Measurements from ENCODE around the gene ECHS1. TPM values are rescaled to one million over a fixed set of nuclear protein-coding genes. Genes with fewer than 3 reads are reported as not detected.
"Not testable (repeated sequence)": the region's sequence is repeated elsewhere in the genome, so short reads cannot be mapped to it uniquely, and the experiment has no call there.

Gene ECHS1
- total RNA-seq, 3 donors from 2014 or later = 97.7 to 180 (median 151) TPM

DNA sequence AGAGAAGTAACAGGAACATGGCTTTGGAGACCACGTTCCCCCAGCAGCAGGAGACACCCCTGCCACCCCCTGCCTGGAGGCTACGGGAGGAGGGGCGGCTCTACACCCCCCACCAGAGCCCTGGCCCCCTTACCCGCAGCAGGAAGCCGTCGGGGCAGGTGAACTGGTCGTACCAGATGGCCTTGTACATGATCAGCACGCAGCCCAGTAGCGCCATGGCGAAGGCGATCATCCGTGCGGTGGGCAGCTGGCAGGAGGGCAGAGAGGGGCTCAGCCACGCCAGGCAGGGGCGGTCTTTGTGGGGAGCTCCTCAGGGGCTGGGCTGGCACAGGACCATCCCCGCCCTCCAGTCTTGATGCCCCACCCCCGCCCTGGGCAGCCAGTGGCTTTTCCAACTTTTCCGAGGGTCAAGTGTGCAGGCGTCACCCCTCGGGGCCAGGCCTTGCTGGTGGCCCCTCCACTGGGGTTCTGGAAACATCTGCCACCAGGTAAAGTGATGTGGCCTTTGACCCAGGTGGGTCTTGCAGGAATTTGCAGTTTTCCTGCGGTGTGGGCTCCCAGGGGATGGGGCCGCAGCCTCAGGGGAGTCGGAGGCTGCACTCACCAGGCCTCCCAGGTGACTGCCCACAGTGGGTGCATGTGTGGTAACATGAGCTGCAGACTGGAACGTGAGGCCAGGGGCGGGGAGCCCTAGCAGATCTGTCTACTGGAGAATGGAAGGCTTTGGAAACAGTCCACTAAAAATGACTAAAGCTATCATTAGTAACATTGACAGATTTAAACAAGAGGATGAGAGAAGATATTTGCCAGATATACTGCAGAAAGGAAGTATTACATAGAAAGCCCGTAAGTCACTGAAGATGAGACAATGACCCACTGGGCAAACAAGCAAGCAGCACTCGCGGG, 46.2 kb downstream of the ECHS1 start:
- peaks cover 19% of the 10 kb centered on the region for H3K4me1 ChIP-seq (ENCODE audit: low read depth)
- no peaks in the 10 kb centered on the region for H3K9me3 ChIP-seq
- ATAC-seq = no peak
- intact Hi-C loops (cut with DNase I, micrococcal nuclease) = no loop called here
- TF ChIP-seq, protein P1, sequence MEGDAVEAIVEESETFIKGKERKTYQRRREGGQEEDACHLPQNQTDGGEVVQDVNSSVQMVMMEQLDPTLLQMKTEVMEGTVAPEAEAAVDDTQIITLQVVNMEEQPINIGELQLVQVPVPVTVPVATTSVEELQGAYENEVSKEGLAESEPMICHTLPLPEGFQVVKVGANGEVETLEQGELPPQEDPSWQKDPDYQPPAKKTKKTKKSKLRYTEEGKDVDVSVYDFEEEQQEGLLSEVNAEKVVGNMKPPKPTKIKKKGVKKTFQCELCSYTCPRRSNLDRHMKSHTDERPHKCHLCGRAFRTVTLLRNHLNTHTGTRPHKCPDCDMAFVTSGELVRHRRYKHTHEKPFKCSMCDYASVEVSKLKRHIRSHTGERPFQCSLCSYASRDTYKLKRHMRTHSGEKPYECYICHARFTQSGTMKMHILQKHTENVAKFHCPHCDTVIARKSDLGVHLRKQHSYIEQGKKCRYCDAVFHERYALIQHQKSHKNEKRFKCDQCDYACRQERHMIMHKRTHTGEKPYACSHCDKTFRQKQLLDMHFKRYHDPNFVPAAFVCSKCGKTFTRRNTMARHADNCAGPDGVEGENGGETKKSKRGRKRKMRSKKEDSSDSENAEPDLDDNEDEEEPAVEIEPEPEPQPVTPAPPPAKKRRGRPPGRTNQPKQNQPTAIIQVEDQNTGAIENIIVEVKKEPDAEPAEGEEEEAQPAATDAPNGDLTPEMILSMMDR (IDR thresholded peaks at IDR 0.05) = no peak
- H3K36me3 ChIP-seq (ENCODE audit: low read depth) = no peaks in the 10 kb centered on the region
- no peak for DNase-seq
- no peak overlapping the region for H3K4me3 ChIP-seq

DNA sequence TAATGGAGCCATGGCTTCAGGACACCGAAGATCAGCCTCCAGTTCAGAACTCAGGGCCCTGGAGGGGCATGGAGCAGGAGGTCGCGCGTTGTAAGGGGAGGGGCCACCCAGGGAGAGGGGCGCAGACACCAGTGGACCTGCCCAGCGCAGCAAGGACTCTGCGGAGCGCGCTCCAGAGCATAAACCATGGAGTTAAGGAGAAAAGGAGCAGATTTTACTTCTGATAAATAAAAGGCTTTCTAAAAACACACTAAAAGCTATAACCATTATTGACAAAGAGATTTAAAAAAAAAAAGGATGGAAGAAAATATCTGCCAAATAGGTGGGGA, 47.0 kb downstream of the ECHS1 start:
- no peak overlapping the region for H3K4me3 ChIP-seq
- no peaks in the 10 kb centered on the region for H3K36me3 ChIP-seq (ENCODE audit: low read depth)
- H3K9me3 ChIP-seq = no peaks in the 10 kb centered on the region
- intact Hi-C loops (cut with DNase I, micrococcal nuclease) = no loop called here
- peaks cover 19% of the 10 kb centered on the region for H3K4me1 ChIP-seq (ENCODE audit: low read depth)
- TF ChIP-seq, protein P1 (IDR thresholded peaks at IDR 0.05) = no peak
- DNase-seq (no peak), ATAC-seq (no peak)

DNA sequence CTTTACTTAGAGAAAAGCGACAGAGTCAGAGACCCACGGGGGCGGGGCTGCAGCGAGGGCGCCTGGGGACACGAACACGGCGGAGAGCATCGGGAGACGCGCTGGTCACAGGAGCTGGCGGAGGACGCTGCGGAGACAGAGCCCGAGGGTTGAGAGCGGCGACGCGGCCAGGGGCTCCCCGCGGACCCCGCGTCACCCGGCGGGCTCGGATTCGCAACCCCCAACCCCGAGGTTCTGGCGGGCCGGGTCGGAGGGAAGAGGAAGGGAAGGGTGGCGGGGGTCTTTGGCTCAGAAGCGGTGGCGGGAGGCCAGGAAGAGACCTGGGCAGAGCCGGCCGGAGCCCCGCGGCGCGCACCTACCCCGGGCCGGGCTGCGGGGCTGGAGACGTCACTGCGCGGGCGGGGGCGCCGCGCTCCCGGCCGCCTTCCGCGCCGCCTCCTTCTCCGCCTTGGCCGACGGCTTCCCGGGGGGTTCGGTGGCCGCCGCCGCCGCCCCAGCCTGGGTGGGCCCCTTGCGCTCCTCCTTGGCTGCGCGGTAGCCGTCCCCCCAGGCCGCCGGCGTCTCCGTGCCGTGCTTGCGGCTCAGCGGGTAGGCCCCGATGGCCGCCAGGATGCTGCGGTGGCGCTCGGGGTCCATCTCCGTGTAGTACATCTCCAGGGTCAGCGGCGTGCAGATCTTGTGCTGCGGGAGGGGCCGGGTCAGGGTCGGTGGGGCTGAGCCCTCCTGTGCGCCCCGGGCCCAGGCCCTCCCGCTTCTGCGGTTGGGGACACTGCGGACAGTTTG, 47.5 kb downstream of the ECHS1 start:
- intact Hi-C loops (cut with DNase I, micrococcal nuclease) = no loop called here
- ATAC-seq = no peak

DNA sequence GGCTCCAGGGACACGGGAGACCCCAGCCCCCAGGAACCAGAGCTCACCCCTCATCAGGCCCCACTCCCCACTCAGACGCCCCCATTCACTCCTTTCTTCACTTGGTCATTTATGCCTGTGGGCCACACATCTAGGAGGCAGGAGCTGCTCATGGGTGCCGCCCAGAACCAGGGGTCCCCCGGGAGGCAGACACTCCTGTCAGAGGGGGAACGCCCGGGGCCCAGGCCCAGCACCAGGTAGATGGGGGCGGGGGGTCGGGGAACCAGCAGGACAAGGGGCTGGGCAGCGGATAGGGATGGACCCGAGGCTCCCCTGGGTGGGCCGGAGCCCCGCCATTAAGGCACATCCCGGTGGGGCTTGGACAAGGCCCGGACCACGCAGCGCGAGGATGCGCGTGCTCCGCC, 48.3 kb downstream of the ECHS1 start:
- DNase-seq (peak in 1 of 3 donors; percentile 53), ATAC-seq (no peak)
- Histone ChIP-seq H3K9me3 (no peaks in the 10 kb centered on the region), H3K36me3 (ENCODE audit: low read depth) (no peaks in the 10 kb centered on the region), H3K4me1 (ENCODE audit: low read depth) (peaks cover 17% of the 10 kb centered on the region), H3K4me3 (no peak overlapping the region)
- intact Hi-C loops (cut with DNase I, micrococcal nuclease) = no loop called here
- TF ChIP-seq, protein P1 (IDR thresholded peaks at IDR 0.05) = no peak

More for the DNA sequence above, 47.5 kb downstream of the ECHS1 start:
- H3K36me3 ChIP-seq (ENCODE audit: low read depth) = no peaks in the 10 kb centered on the region
- TF ChIP-seq, protein P1 (IDR thresholded peaks at IDR 0.05) = no peak
- peaks cover 19% of the 10 kb centered on the region for H3K4me1 ChIP-seq (ENCODE audit: low read depth)
- no peak overlapping the region for H3K4me3 ChIP-seq
- peak in 1 of 3 donors; percentile 55 for DNase-seq
- H3K9me3 ChIP-seq = no peaks in the 10 kb centered on the region

DNA sequence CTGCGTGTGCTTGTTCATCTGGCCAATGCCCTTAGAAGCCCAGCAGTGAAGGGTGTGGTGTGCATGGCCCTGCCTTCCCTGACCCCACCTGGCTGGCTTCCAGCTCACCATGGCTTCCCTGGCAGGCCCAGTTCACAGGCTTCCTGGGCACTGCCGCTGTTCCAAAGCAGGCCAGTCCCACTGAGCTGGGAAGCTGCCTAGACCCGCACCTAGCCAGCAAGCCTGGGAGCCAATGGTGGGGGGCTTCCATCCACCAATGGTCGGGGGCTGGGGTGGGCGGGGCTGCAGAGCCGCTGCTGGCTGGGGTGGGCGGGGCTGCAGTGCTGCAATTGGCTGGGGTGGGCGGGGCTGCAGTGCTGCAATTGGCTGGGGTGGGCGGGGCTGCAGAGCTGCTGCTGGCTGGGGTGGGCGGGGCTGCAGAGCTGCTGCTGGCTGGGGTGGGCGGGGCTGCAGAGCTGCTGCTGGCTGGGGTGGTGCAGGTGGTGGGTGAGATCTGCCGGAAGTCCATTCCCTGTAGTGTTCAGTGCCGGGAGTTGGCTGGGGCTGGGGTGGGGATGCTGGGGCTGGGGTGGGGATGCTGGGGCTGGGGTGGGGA, 48.9 kb downstream of the ECHS1 start:
- intact Hi-C loops (cut with DNase I, micrococcal nuclease) = no loop called here
- ATAC-seq = peak; percentile 92

DNA sequence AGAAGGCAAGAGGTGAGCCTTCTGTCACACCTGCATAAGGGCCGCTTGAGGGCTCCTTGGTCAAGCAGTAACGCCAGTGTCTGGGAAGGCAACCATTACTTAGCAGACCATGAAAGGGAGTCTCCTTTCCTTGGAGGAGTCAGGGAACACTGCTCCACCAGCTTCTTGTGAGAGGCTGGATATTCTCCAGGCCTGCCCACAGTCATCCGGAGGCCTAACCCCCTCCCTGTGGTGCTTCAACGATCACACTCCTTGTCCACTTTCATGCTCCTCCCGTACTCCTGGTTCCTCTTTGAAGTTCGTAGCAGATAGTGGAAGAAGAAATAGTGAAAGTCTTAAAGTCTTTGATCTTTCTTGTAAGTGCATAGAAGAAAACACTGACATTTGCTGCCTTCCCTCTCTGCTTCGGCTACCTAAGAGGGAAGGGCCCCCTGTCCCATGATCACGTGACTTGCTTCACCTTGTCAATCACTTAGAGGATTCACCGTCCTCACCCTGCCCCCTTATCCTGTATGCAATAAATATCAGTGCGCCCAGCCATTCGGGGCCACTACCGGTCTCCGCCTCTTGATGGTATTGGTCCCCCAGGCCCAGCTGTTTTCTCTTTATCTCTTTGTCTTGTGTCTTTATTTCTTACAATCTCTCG, 51.0 kb downstream of the ECHS1 start:
- H3K36me3 ChIP-seq (ENCODE audit: low read depth); DNase-seq; H3K9me3 ChIP-seq; H3K4me3 ChIP-seq; intact Hi-C loops (cut with DNase I, micrococcal nuclease); ATAC-seq: not testable (repeated sequence)
- peaks cover 17% of the 10 kb centered on the region for H3K4me1 ChIP-seq (ENCODE audit: low read depth)

More for the DNA sequence above, 48.9 kb downstream of the ECHS1 start:
- H3K9me3 ChIP-seq = no peaks in the 10 kb centered on the region
- DNase-seq = peak; percentile 86 to 88 (median 88)
- H3K4me1 ChIP-seq (ENCODE audit: low read depth) = peaks cover 14% of the 10 kb centered on the region
- H3K36me3 ChIP-seq (ENCODE audit: low read depth) = no peaks in the 10 kb centered on the region
- TF ChIP-seq, protein P1 (IDR thresholded peaks at IDR 0.05) = no peak
- no peak overlapping the region for H3K4me3 ChIP-seq

DNA sequence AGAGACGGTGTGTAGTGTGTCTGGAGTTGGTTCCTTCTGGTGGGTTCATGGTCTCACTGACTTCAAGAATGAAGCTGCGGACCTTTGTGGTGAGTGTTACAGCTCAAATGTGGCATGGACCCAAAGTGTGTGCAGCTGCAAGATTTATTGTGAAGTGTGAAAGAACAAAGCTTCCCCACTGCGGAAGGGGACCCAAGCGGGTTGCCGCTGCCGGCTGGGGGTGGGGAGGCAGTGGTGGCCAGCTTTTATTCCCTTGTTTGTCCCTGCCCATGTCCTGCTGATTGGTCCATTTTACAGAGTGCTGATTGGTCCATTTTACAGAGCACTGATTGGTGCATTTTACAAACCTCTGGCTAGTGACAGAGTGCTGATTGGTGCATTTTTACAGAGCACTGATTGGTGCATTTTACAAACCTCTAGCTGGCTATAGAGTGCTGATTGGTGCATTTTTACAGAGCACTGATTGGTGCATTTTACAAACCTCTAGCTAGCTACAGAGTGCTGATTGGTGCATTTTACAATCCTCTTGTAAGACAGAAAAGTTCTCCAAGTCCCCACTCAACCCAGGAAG, 52.2 kb downstream of the ECHS1 start:
- H3K36me3 ChIP-seq (ENCODE audit: low read depth); H3K4me3 ChIP-seq; H3K9me3 ChIP-seq; ATAC-seq; intact Hi-C loops (cut with DNase I, micrococcal nuclease): not testable (repeated sequence)
- H3K4me1 ChIP-seq (ENCODE audit: low read depth) = peaks cover 17% of the 10 kb centered on the region
- DNase-seq = peak in 1 of 3 donors; percentile 4
